Measurements from ENCODE around the gene DMRT3.

- TF ChIP-seq POLR2AphosphoS5 (IDR thresholded peaks at IDR 0.05) (no peak), CTCF (IDR thresholded peaks at IDR 0.05) (no peak), EP300 (IDR thresholded peaks at IDR 0.05) (no peak), POLR2A (IDR thresholded peaks at IDR 0.05) (no peak)
These were observed 25.4 kb downstream of the DMRT3 start for GRCh38 chr9:1001838-1002237.

Measured in gastroesophageal sphincter (tissue), 3 donors.